NCI-H1105 (cell line): Measurements from ENCODE around the gene ADAM10.

Experiments
- DNase-seq: peaks from one replicate; lab custom pipeline; 2025; lab: John Stamatoyannopoulos, UW

Gene ADAM10

GRCh38 chr15:58755350-58755749, 5.8 kb upstream of the ADAM10 start:
- DNase-seq = no peak

- no peak for DNase-seq
These were observed 3.2 kb upstream of the ADAM10 start for GRCh38 chr15:58752716-58753115.

GRCh38 chr15:58748852-58749531, 515 bp downstream of the ADAM10 start:
- DNase-seq = peak; percentile 64

DNA sequence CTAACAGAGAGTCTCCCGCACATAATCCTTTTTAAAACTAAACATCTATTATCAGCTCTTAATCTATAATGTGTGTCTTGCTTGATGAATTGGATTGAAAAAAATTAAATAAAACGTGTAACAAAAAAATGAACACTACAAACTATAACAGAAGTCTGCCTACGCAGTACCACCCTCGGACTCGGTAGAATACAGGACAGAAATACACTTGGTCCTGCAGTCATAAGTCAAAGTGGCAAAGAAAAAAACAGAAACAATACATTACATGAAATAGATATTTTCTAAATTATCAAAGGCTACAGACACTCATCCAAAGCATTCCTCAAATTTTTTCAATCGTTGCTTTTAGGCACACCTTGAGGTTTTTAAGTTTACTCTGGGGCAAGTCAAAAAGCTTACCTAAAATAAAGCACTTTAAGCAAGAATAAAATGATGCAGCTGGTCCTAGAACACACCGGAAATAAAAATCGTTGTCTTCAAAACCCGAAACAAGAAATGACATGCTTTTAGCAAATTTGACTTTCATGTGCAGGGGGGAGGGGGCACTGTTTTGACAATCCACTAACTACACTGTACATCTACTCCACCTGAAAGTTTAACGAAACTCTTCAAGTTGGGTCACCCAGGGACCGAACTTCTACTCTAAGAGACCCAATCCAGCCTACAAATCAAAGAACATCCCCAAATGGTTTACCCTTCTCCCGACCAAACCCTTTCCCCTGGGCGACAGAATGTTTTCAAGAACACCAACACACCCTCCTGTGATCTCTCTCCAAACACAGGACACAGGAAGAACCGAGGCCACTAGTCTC, 1.3 kb downstream of the ADAM10 start:
- DNase-seq = no peak

GRCh38 chr15:58746174-58746573, 3.3 kb downstream of the ADAM10 start:
- DNase-seq = no peak

DNA sequence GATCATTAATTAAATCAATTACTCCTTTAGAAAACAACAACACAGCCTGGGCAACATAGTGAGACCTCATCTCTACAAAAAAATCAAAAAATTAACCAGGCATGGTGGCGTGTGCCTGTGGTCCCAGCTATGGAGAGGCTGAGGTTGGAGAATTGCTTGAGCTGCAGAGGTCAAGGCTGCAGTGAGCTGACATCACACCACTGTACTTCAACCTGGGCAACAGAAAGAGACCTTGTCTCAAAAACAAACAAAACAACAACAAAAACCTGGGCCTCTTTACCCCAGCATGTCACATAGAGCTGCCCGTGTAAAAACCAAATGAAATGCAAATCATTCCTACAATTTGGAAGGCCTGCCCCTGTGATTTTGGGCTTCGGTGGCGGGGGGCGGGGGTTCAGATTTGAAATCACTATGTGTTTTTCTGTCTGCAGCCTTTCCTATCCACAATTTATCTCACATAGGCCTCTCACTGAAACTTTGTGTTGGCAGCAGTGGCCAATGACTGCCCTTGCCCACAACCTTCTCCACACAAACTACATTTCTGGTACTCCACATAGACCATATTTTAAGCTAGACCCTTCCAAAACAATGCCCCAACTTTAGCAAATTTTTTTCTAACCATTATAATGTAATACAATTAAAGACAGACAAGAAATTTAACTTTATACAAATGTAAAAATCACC, 6.5 kb downstream of the ADAM10 start:
- DNase-seq = no peak

DNA sequence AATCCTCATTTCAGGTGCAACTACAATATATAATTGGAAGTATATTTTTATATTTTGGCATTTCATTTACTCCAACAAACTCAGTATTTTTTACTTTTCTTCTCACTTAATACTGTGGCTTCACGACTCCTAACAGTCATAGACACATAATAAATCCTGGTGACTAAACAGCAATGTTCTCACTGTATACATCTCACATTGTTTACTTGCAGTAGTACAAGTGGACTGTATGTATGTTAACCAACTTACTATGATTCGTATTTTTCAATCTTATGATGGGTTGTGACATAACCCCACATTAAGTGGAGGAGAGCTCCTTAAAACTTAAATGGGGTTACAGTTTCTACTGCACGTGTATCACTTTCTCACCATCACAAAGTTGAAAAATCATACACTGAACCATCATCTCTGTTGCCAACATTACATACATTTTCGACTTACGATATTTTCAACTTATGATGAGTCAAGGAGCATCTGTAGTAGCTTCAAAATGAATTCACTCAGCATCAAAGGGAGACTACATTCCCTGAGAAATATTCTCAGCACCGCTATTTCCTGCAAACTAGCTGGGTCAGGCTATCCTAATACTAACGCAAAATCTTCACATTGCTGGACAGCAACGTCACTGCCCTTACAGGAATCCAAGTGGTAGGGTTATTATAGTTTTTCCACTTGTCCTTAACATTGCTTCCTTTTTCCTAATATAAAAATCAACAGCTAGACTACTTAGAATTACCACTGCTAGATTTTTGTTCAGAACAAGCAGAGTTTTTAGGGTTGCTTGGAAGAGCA, 7.3 kb downstream of the ADAM10 start:
- DNase-seq = no peak

DNA sequence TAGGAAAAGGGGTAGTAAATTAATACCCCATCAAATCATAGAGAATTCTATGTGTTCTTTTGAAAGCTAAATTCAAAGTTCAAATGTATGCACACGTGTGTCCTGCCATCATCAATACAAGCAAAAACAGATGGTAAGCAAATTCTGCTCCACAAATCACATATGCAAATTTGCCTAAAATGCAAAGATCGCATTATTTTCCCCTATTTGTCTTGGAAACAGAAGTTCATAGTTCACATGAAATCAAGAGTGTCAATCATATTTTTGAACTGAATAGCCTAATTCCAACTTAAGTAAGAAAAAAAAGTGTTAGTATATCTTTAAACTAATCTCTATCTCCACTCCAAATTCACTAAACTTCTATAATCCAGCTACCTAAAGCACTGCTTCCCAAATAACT, 8.5 kb downstream of the ADAM10 start:
- no peak for DNase-seq

DNA sequence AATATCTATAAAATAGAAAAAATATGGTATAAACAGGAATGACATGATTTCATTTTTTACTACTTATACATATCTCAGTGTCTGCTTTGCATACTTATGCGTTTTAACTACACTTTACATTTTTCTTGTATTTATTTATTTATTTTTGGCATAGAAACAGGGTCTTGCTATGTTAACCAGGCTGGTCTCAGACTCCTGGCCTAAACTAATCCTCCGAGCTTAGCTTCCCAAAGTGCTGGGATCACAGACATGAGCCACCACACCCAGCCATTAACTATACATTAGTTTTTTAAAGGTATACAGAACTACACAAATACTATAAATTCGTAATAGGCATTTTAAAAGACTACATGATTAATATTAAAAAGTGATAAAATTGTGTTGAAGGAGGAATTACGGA, 9.1 kb downstream of the ADAM10 start:
- DNase-seq = no peak

- DNase-seq = no peak
These were observed 11.3 kb downstream of the ADAM10 start for GRCh38 chr15:58738046-58738707.

GRCh38 chr15:58737298-58737697, 12.2 kb downstream of the ADAM10 start:
- DNase-seq = no peak

- DNase-seq = no peak
These were observed 13.4 kb downstream of the ADAM10 start for GRCh38 chr15:58736018-58736643.

DNA sequence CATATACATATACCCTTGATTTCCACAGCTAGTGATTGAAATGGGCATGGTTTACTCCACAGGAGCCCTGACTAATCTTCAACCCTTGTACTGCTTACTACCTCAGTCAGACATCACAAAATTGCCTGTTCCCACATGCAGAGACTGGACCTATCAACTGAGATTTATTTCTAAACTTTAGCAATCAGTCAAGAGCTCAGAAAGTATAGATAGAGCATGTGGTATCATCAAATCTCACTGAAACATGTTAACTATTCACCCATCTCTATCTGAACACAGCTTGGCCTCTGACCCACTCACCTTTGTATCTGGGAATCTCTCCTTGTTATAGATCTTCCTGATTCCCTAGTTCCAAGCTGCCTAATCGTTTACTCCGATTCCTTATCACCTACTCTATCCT, 14.6 kb downstream of the ADAM10 start:
- DNase-seq = no peak

DNA sequence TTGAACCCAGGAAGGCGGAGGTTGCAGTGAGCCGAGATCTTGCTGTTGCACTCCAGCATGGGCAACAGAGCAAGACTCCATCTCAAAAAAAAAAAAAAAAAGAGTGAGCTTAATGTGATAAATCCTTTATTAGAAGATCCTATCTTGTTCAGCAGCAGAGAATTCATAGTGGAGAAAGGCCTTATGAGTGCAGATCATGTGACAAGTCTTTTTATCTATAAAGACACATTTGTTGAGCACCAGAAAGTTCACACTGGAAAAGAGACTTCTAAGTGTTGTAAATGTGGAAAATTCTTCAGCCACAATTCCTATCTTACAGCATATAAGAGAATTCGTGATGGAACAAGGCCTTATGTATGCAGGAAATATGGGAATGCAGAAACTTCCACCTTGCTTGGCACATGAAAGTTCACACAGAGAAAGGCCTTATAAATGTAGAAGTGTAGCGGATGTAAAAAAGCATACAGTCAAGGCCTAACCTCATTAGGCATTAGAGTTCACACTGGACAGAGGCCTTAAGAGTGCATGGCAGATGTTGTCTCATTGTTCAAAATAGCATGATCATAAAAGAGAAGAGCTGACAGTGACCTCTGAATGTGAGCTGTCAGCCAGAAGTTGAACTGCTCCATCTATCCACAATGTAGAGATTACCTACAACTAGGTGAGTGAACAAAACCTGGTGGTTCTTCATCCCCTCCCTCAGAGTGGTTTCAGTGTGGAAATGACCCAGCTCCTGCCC, 16.7 kb downstream of the ADAM10 start:
- DNase-seq = no peak

GRCh38 chr15:58731756-58732535, 17.6 kb downstream of the ADAM10 start:
- no peak for DNase-seq

- no peak for DNase-seq
These were observed 22.6 kb downstream of the ADAM10 start for GRCh38 chr15:58726867-58727266.

DNA sequence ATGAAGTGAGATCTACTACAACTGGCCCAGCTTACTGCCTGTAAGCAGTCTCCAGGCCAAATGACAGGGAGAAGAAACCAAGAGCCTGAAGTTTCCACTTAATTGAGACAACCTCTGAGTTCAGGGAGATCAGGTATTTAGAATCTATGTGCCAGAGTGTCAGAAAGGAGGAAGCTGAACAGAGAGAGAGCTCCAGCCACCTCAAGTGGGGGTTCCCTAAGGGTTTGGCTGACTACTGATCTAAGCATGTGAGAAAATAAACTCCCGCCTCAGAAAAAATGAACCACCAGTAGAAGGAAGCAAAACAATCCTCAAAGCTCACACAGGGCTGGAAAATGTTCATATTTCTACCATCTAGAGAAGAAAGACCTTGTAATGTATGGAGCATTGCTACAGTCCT, 25.0 kb downstream of the ADAM10 start:
- DNase-seq = no peak

GRCh38 chr15:58717357-58717756, 32.1 kb downstream of the ADAM10 start:
- no peak for DNase-seq

- DNase-seq = no peak
These were observed 33.5 kb downstream of the ADAM10 start for GRCh38 chr15:58716027-58716426.
